Stimulated activated CD4-positive, alpha-beta T cell treated with anti-CD3 and anti-CD28 coated beads, Interleukin-2, amount 100 ng/mL, for 4 hours (primary cell): ENCODE measurements around the gene IDI1.

Experiments used
- DNase-seq: peaks from one replicate; pipeline ENCODE4 v3.0.0-alpha.2; 2020; ENCODE audit warnings: low read depth

Gene IDI1

GRCh38 chr10:992871-993270 is 56.0 kb downstream of the IDI1 start:
- DNase-seq = no peak

DNA sequence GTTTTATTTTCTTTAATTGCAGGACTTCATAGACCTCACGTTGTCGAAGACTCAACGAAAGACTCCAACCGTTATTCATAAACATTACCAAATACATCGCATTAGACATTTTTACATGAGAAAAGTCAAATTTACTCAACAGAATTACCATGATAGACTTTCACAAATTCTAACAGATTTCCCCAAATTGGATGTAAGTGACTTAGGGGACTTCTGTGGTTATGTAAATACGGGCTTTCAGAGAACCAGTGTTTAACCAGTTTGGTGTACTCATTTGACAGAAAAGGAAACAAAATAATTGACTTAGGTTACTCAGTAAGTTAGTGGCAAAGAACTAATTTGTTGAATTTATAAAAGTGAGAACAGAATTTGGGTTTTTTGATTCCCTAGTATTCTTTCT is 56.5 kb downstream of the IDI1 start:
- DNase-seq = no peak

- no peak for DNase-seq
Observed at GRCh38 chr10:990808-991207, 58.1 kb downstream of the IDI1 start.
